ENCODE data around the gene EIF1AD. TPM values are rescaled to one million over a fixed set of nuclear protein-coding genes. Genes with fewer than 3 reads are reported as not detected.

The EIF1AD gene
- total RNA-seq, 1 donor from 2014 or later = 50.6 TPM

DNA sequence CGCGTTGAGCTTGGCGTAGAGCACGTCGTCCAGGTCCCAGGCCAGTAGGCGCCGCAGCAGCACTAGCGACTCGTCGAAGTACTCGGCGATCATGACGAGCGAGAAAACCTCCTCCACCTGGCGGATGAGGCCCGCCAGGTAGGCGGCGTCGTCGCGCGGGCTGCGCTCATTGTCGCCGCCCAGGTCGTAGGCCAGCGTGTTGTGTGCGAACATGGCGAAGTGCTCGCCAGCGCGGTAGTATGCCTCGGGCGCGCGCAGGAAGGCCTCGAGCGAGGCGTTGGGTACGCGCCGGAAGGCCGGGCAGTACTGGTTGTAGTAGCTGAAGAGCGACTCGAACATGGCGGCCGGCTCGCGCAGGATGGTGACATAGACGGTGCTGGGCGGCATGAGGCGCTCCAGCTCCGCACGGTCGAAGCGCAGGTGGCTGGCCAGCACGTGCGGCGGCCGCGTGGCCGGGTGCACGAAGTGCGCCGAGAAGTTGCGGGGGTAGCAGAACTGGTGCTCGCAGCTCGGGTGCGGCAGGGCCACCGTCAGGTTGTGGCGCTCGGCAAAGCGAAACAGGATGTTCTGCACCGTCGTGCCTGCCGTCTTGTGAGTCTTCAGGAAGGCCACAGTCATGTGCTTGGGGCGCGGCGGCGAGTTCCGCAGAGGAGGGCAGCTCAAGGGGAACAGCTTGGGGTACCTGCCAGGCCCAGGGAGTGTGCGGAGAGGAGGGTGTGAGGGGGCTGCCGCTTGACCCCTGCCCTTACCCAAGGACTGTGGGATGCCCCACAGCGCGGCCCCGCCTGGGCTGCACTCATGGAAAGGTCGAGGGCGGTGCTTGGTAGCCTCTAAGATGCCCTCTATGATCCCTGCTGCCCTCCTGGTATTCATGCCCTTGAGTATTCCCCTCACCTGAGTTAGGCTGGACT lies 41.3 kb upstream of the EIF1AD start:
- Histone ChIP-seq H3K27ac (no peak overlapping the region), H3K36me3 (no peaks in the 10 kb centered on the region), H3K4me3 (no peak overlapping the region), H3K4me1 (peaks cover 4% of the 10 kb centered on the region), H3K27me3 (no peaks in the 10 kb centered on the region), H3K9me3 (no peaks in the 10 kb centered on the region)
- DNase-seq (ENCODE audit: extremely low spot score in 2 of 2) = no peak
- intact Hi-C loops (cut with DNase I) = no loop called here
- TF ChIP-seq, protein P1, sequence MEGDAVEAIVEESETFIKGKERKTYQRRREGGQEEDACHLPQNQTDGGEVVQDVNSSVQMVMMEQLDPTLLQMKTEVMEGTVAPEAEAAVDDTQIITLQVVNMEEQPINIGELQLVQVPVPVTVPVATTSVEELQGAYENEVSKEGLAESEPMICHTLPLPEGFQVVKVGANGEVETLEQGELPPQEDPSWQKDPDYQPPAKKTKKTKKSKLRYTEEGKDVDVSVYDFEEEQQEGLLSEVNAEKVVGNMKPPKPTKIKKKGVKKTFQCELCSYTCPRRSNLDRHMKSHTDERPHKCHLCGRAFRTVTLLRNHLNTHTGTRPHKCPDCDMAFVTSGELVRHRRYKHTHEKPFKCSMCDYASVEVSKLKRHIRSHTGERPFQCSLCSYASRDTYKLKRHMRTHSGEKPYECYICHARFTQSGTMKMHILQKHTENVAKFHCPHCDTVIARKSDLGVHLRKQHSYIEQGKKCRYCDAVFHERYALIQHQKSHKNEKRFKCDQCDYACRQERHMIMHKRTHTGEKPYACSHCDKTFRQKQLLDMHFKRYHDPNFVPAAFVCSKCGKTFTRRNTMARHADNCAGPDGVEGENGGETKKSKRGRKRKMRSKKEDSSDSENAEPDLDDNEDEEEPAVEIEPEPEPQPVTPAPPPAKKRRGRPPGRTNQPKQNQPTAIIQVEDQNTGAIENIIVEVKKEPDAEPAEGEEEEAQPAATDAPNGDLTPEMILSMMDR (IDR thresholded peaks at IDR 0.05) = no peak

DNA sequence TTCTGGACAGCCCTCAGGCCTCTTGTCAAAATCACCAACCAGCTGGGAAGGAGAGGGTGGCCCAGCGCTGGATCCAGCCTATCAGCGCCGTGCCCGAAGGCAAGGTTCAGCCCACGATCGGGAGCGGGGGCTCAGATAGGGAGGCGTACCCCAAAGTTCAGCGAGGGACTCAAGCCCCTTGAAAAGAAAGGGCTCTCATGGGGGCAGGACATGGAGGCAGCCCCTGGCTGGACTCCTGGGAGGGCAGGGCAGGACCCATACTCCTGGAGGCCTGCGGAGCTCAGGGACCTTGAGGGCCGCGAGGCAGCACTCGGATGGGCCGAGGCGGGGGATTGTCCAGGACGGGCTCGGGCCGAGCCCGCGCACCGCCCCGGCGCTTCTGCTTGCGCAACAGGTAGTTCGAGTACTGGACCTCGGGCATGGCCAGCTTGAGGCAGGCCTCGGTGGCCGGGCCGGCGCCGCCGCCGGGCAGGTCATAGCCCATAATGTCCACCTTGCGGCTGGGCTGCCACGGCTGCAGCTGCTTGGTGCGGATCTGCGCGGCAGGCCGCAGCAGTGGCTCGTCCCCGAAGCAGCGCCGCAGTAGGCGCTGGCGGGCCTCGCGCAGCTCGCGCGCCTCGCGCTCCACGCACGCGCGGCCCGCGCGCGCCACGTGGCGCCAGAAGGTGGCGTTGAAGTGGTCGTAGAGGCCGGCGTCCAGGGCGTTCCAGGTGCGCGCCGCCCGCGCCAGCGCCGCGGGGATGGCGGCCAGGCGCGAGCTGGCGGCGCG lies 40.5 kb upstream of the EIF1AD start:
- intact Hi-C loops (cut with DNase I) = no loop called here
- no peak for DNase-seq (ENCODE audit: extremely low spot score in 2 of 2)
- TF ChIP-seq, protein P1 (IDR thresholded peaks at IDR 0.05) = no peak
- TF ChIP-seq POLR2AphosphoS5 (IDR thresholded peaks at IDR 0.05; ENCODE audit: insufficient read depth in 1 of 2, low read depth in 1 of 2) (no peak), POLR2A (IDR thresholded peaks at IDR 0.05) (no peak)
- no peaks in the 10 kb centered on the region for H3K27me3 ChIP-seq
- no peak overlapping the region for H3K4me3 ChIP-seq
- H3K36me3 ChIP-seq = no peaks in the 10 kb centered on the region
- H3K4me1 ChIP-seq = peaks cover 4% of the 10 kb centered on the region
- no peak overlapping the region for H3K27ac ChIP-seq
- H3K9me3 ChIP-seq = no peaks in the 10 kb centered on the region

DNA sequence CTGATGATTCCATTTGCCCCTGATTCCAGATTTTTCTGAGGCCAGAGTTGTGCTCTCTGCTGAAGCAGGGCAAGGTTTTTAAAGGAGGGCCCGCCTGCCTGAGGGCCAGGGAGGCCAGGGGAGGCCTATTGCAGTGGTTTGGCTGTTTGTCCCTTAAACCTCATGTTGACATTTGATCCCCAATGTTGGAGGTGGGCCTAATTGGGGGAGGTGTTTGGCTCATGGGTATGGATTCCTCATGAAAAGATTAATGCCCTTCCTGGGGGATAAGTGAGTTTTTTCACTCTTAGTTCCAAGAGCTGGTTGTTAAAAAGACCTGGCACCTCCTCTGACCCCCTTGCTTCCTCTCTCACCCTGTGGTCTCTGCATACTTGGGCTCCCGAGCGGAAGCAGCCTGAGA lies 37.8 kb upstream of the EIF1AD start:
- no peak overlapping the region for H3K4me3 ChIP-seq
- intact Hi-C loops (cut with DNase I) = no loop called here
- H3K27me3 ChIP-seq = no peaks in the 10 kb centered on the region
- TF ChIP-seq POLR2AphosphoS5 (IDR thresholded peaks at IDR 0.05; ENCODE audit: insufficient read depth in 1 of 2, low read depth in 1 of 2) (no peak), POLR2A (IDR thresholded peaks at IDR 0.05) (no peak)
- TF ChIP-seq, protein P1 (IDR thresholded peaks at IDR 0.05) = no peak
- H3K9me3 ChIP-seq = no peaks in the 10 kb centered on the region
- DNase-seq (ENCODE audit: extremely low spot score in 2 of 2) = no peak
- H3K27ac ChIP-seq = no peak overlapping the region
- H3K4me1 ChIP-seq = no peaks in the 10 kb centered on the region
- no peaks in the 10 kb centered on the region for H3K36me3 ChIP-seq

DNA sequence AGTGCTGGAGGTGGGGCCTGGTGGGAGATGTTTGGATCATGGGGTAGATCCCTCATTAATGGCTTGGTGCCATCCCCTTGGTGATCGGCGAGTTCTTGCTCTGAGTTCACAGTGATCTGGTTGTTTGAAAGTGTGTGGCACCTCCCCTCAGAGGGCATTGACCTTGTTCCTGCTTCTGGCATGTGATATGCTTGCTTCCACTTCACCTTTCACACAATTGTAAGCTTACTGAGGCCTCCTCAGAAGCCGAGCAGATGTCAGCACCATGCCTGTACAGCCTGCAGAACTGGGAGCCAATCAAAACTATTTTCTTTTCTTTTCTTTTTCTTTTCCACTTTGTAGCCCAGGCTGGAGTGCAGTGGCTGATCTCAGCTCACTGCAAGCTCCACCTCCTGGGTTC lies 35.4 kb upstream of the EIF1AD start:
- no peaks in the 10 kb centered on the region for H3K9me3 ChIP-seq
- no peaks in the 10 kb centered on the region for H3K27me3 ChIP-seq
- TF ChIP-seq, protein P1 (IDR thresholded peaks at IDR 0.05) = no peak
- TF ChIP-seq POLR2AphosphoS5 (IDR thresholded peaks at IDR 0.05; ENCODE audit: insufficient read depth in 1 of 2, low read depth in 1 of 2) (no peak), POLR2A (IDR thresholded peaks at IDR 0.05) (no peak)
- no peak overlapping the region for H3K4me3 ChIP-seq
- intact Hi-C loops (cut with DNase I) = no loop called here
- no peaks in the 10 kb centered on the region for H3K4me1 ChIP-seq
- no peaks in the 10 kb centered on the region for H3K36me3 ChIP-seq
- H3K27ac ChIP-seq = no peak overlapping the region
- DNase-seq (ENCODE audit: extremely low spot score in 2 of 2) = no peak

DNA sequence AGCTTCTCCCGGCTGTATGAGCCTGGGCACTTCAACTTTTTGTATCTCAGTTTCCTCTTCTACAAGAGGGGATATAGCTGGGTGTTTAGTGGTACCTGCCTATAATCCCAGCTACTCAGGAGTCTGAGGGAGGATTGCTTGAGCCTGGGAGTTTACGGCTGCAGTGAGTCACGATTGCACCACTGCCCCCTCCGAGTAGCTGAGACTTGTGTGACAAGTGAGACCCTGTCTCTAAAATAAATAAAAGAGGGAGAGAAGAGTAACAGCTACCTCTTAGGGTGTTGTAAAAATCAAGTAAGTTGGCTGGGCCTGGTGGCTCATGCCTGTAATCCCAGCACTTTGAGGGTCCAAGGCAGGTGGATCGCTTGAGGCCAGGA lies 34.4 kb upstream of the EIF1AD start:
- Histone ChIP-seq H3K36me3 (no peaks in the 10 kb centered on the region), H3K4me3 (no peak overlapping the region), H3K9me3 (no peaks in the 10 kb centered on the region), H3K27me3 (no peaks in the 10 kb centered on the region), H3K27ac (no peak overlapping the region), H3K4me1 (no peaks in the 10 kb centered on the region)
- DNase-seq (ENCODE audit: extremely low spot score in 2 of 2) = no peak
- intact Hi-C loops (cut with DNase I) = no loop called here
- TF ChIP-seq POLR2AphosphoS5 (IDR thresholded peaks at IDR 0.05; ENCODE audit: insufficient read depth in 1 of 2, low read depth in 1 of 2) (no peak), POLR2A (IDR thresholded peaks at IDR 0.05) (no peak)
- TF ChIP-seq, protein P1 (IDR thresholded peaks at IDR 0.05) = no peak

Measured in vagina (tissue), 2 donors.